ENCODE results near the gene PTGFRN.

The PTGFRN gene

DNA sequence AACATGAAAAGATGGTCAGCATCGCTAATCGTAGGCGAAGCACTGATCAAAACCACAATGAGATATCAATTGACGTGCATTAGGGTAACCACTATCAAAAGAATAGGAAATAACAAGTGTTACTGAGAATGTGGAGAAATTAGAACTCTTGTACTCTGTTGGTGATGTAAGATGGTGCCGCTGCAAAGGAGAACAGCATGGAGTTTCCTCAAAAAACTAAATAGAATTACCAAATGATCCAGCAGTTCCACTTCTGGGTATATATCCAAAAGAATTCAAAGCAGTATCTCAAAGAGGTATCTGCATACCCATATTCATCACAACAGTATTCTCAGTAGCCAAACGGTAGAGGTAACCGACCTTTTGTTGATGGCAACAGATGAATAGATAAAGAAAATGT lies 83.6 kb downstream of the PTGFRN start:
- Histone ChIP-seq H3K36me3 (ENCODE audit: low read depth) (peaks cover 19% of the 10 kb centered on the region; the same call in 1 of the 2 replicates), H3K27me3 (ENCODE audit: insufficient read depth, poor library complexity, severe bottlenecking) (no peaks in the 10 kb centered on the region), H3K4me3 (ENCODE audit: severe bottlenecking) (no peak overlapping the region), H3K9me3 (ENCODE audit: severe bottlenecking) (no peaks in the 10 kb centered on the region), H3K4me1 (ENCODE audit: insufficient read depth, poor library complexity, severe bottlenecking) (peaks cover 31% of the 10 kb centered on the region), H3K27ac (ENCODE audit: poor library complexity, severe bottlenecking) (no peak overlapping the region)
- ATAC-seq (ENCODE audit: low read depth) (no peak), DNase-seq (ENCODE audit: low spot score) (no peak)
- TF ChIP-seq, protein P1, sequence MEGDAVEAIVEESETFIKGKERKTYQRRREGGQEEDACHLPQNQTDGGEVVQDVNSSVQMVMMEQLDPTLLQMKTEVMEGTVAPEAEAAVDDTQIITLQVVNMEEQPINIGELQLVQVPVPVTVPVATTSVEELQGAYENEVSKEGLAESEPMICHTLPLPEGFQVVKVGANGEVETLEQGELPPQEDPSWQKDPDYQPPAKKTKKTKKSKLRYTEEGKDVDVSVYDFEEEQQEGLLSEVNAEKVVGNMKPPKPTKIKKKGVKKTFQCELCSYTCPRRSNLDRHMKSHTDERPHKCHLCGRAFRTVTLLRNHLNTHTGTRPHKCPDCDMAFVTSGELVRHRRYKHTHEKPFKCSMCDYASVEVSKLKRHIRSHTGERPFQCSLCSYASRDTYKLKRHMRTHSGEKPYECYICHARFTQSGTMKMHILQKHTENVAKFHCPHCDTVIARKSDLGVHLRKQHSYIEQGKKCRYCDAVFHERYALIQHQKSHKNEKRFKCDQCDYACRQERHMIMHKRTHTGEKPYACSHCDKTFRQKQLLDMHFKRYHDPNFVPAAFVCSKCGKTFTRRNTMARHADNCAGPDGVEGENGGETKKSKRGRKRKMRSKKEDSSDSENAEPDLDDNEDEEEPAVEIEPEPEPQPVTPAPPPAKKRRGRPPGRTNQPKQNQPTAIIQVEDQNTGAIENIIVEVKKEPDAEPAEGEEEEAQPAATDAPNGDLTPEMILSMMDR (IDR thresholded peaks at IDR 0.05; ENCODE audit: poor library complexity, severe bottlenecking) = no peak

DNA sequence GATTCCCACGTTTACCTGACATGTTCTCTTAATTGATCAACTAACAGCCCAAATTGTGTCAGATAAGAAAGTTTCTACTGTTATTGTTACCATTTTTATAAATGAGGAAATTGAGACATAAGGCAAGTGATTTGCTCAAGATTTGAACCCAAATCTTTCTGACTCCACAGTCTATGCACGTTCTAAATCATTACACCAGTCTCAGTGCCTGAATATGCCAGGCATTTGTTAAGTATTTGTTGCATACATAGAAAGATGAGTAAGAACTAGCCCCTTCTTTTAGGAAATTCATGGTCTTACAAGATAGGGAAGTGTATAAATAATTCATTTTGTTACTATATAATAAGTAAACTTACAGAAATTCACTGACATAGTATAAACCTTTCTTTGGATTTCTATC lies 84.7 kb downstream of the PTGFRN start:
- TF ChIP-seq, protein P1 (IDR thresholded peaks at IDR 0.05; ENCODE audit: poor library complexity, severe bottlenecking) = no peak
- H3K4me1 ChIP-seq (ENCODE audit: insufficient read depth, poor library complexity, severe bottlenecking) = peaks cover 22% of the 10 kb centered on the region
- no peaks in the 10 kb centered on the region for H3K9me3 ChIP-seq (ENCODE audit: severe bottlenecking)
- no peaks in the 10 kb centered on the region for H3K27me3 ChIP-seq (ENCODE audit: insufficient read depth, poor library complexity, severe bottlenecking)
- peaks cover 19% of the 10 kb centered on the region; the same call in 1 of the 2 replicates for H3K36me3 ChIP-seq (ENCODE audit: low read depth)
- H3K27ac ChIP-seq (ENCODE audit: poor library complexity, severe bottlenecking) = no peak overlapping the region
- ATAC-seq (ENCODE audit: low read depth) (no peak), DNase-seq (ENCODE audit: low spot score) (no peak)
- H3K4me3 ChIP-seq (ENCODE audit: severe bottlenecking) = no peak overlapping the region

DNA sequence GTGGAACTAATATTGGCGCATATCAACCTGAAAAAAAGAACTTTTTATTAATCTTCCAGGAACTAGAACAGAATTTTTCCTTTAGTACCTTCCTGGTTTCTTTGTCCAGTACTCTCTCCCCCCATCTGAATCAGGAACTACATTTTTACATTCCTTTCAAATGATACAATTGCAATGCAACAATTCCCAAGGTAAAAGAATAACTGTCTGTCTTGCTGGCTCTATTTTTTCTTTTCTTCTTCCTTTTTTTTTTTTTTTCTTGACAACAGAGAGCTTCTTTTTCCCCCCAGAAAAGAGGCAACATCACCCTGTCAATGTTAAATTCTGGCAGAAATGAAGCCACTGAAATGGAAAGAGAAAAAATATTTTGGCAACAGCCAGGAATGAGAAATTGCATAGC lies 87.3 kb downstream of the PTGFRN start:
- H3K9me3 ChIP-seq (ENCODE audit: severe bottlenecking) = no peaks in the 10 kb centered on the region
- H3K27me3 ChIP-seq (ENCODE audit: insufficient read depth, poor library complexity, severe bottlenecking) = no peaks in the 10 kb centered on the region
- peak; percentile 58; the same call in 1 of the 3 replicates for ATAC-seq (ENCODE audit: low read depth)
- H3K4me3 ChIP-seq (ENCODE audit: severe bottlenecking) = no peak overlapping the region
- H3K36me3 ChIP-seq (ENCODE audit: low read depth) = peaks cover 3% of the 10 kb centered on the region; the same call in 1 of the 2 replicates
- TF ChIP-seq, protein P1 (IDR thresholded peaks at IDR 0.05; ENCODE audit: poor library complexity, severe bottlenecking) = no peak
- DNase-seq (ENCODE audit: low spot score) = no peak
- H3K27ac ChIP-seq (ENCODE audit: poor library complexity, severe bottlenecking) = peak overlapping the region; percentile 40
- peaks cover 4% of the 10 kb centered on the region for H3K4me1 ChIP-seq (ENCODE audit: insufficient read depth, poor library complexity, severe bottlenecking)

DNA sequence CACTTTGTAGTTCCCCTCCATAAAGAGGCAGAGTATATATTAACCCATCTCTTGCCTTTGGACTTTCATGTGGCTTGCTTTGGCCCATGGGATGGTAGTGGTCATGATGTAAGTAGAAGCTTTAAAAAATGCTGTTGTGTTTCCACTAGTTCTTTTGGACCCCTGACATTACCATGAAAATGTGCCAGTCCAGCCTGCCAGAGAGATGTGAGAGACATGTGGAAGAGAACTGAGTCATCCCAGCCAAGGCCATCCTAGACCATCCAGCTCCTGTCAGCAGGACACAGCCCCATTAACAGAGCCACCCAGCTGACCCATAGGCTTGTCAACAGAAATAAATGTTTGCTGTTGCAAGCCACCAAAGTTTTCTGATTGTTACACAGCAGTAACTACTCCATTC lies 87.9 kb downstream of the PTGFRN start:
- H3K36me3 ChIP-seq (ENCODE audit: low read depth) = no peaks in the 10 kb centered on the region; the same call in 1 of the 2 replicates
- ATAC-seq (ENCODE audit: low read depth) (no peak), DNase-seq (ENCODE audit: low spot score) (no peak)
- H3K27ac ChIP-seq (ENCODE audit: poor library complexity, severe bottlenecking) = peak overlapping the region; percentile 40
- no peak overlapping the region for H3K4me3 ChIP-seq (ENCODE audit: severe bottlenecking)
- peaks cover 4% of the 10 kb centered on the region for H3K4me1 ChIP-seq (ENCODE audit: insufficient read depth, poor library complexity, severe bottlenecking)
- no peaks in the 10 kb centered on the region for H3K9me3 ChIP-seq (ENCODE audit: severe bottlenecking)
- TF ChIP-seq, protein P1 (IDR thresholded peaks at IDR 0.05; ENCODE audit: poor library complexity, severe bottlenecking) = no peak
- no peaks in the 10 kb centered on the region for H3K27me3 ChIP-seq (ENCODE audit: insufficient read depth, poor library complexity, severe bottlenecking)

DNA sequence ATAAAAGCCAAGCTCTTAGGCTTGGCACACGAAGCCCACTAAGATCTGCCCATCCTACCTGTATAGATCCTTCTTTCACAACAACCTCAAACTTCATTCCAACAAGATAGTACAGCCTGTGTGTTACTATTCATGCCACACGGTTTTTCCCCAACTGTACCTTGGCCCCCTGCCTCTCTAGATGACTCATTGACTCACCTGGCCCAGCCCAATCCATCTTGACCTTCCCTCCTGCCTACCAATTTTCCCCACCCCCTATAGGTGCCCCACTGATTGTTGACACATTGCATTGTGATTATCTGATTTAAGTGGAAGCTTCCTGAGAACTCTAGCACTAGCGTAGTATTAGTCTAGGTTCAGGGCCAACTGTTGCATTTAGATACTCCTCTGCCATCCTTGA lies 89.9 kb downstream of the PTGFRN start:
- H3K9me3 ChIP-seq (ENCODE audit: severe bottlenecking) = no peaks in the 10 kb centered on the region
- ATAC-seq (ENCODE audit: low read depth) = 0 out of 3 replicates have a peak, but pooled peaks have one; percentile 14
- peaks cover 4% of the 10 kb centered on the region for H3K4me1 ChIP-seq (ENCODE audit: insufficient read depth, poor library complexity, severe bottlenecking)
- no peak overlapping the region for H3K27ac ChIP-seq (ENCODE audit: poor library complexity, severe bottlenecking)
- H3K27me3 ChIP-seq (ENCODE audit: insufficient read depth, poor library complexity, severe bottlenecking) = no peaks in the 10 kb centered on the region
- no peaks in the 10 kb centered on the region for H3K36me3 ChIP-seq (ENCODE audit: low read depth)
- H3K4me3 ChIP-seq (ENCODE audit: severe bottlenecking) = no peak overlapping the region
- no peak for DNase-seq (ENCODE audit: low spot score)
- TF ChIP-seq, protein P1 (IDR thresholded peaks at IDR 0.05; ENCODE audit: poor library complexity, severe bottlenecking) = no peak

Measured in RWPE2 (cell line).